Ureter (tissue), 1 donor: Measurements from ENCODE around the gene ANKS6. TPM values are rescaled to one million over a fixed set of nuclear protein-coding genes. Genes with fewer than 3 reads are reported as not detected.

Source experiments
- DNase-seq: peaks from one replicate; pipeline ENCODE4 v3.0.0-alpha.2; 2020; ENCODE audit warnings: low spot score
- total RNA-seq: library from RNA; stranded (reverse); gene quantifications from one replicate; pipeline ENCODE4 v1.2.4, GENCODE V29; 2023
- donor health status: DM: yes; HTN: yes; CAD: no.

The ANKS6 gene
- total RNA-seq, 1 donor from 2014 or later = 38.1 TPM

DNA sequence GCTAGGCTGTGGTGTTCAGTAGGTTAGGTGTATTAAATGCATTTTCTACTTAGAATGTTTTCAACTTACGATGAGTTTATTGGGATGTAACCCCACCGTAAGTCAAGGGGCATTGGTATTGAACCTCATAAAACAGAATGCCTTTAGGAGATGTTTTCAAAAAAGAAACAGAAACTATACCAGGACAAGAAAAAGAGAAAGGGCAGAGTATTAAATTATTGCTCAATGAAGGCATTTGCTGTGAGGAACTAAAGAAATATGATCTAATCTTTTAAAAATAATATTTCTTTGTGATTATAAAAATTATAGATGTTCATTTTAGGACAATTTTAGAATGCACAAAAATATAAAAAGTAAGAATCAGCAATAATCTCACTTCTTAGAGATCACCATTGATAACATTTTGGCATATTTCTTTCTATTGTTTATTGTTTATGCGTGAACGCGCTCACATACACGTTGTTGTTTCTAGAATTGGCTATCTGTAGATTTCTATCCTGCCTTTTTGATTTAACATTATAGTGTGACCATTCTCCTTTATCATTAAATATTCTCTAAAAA, 19.1 kb upstream of the ANKS6 start:
- DNase-seq = no peak

- no peak for DNase-seq
Measured at GRCh38 chr9:98811051-98811650, 14.8 kb upstream of the ANKS6 start.

- no peak for DNase-seq
Measured at GRCh38 chr9:98810102-98810842, 13.9 kb upstream of the ANKS6 start.

DNA sequence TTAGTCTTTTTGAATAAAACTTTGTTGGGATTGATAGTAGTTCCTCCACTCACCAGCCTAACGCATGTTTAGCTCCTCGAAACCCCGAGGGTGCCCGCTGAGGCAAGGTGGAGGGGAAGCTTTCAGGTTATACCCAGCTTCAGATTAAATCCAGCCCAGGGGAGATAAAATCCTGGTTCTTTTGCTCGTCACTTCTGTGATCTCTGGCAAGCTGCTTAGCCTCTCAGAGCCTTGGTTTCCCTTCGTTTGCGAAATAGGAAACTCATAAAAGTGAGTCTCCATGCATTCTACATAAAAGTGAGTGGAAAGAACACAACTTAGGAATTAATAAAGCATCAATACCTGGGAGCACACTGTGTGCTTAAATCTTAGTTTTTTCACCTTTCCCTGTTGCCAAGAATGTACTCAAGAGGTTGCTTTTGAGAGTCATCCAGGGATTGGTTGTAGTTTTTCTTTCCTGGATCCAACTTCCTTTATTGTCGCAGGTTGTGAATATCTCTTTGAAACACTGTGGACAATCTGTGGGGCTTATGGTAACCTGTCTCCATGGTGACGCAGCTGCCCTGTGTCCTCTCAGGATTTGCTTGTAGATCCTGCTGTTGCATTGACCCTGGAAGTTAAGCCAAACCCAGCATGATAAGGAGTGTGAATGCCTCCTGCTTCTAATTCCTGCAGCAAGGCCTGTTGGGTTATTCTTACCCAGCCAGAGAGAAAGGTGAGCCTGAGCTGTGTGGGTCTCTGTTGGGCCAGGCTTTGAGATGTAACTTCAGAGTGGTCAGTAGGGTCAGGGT, 13.2 kb upstream of the ANKS6 start:
- DNase-seq = no peak

GRCh38 chr9:98808875-98809274, 12.5 kb upstream of the ANKS6 start:
- no peak for DNase-seq

- DNase-seq = peak; percentile 82
Measured at GRCh38 chr9:98808411-98808815, 12.1 kb upstream of the ANKS6 start.

DNA sequence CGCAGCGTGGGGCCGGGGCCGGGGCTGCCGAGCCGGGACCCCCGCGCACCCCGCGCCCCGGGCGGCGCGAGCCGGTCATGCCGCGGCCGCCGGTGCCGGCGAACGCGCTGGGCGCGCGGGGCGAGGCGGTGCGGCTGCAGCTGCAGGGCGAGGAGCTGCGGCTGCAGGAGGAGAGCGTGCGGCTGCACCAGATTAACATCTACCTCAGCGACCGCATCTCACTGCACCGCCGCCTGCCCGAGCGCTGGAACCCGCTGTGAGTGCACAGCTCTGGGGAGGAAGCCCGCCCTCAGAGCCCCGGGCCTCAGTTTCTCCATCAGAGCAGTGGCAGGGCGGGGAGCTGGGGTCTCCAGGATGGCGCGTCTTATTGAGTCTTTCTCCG, 11.4 kb upstream of the ANKS6 start:
- no peak for DNase-seq

GRCh38 chr9:98807070-98807813, 10.9 kb upstream of the ANKS6 start, which contains the start of gene GALNT12:
Gene GALNT12, plus strand, starts transcription at chr9:98807670. Its CDS starts 29 bp downstream, at chr9:98807699.
- DNase-seq = no peak

DNA sequence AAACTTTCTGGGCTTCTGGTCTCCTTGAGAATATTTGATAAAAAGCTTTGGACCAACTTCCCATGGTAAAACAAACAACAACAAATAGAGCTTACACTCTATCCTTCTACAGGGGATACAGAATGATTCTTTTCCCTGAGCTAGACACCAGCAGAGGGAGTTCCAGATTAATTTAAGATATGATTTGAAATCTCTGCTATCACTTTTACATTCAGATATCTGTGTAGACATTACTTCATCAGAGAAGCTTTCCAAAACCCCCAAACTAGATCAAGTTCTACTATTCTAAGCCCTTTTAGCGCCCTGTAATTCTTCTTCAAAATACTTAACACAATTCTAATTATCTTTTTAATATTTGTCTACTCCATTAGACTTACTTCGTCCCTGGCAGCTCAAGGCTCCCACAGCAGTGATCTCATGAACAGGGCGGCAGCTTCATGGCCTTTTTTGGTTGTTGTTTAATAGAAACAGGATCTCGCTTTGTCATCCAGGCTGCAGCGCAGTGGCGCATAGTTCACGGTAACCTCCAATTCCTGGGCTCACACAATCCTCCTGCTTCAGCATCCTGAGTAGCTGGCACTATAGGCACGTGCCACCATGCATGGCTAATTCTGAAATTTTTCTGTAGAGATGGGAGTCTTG, 10.2 kb upstream of the ANKS6 start:
- DNase-seq = no peak

- no peak for DNase-seq
Measured at GRCh38 chr9:98805506-98806272, 9.3 kb upstream of the ANKS6 start.

DNA sequence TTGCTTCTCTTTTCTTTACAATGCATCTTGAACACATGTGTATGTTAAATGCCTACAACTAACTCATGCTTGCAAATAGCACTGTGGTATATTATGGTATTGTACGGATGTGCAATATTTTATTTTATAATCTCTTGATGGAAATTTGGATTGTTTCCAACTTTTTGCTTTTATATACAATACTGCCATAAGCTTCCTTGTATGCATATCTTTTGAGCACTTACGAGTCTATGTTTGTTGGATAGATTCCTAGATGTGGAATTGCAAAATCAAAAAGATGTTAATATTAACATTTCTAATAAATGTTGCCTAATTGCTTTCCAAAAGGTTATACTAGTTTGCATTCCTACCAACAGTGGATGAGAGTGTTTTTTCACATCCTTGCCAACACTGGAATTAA, 7.7 kb upstream of the ANKS6 start:
- DNase-seq = no peak

- DNase-seq = no peak
Measured at GRCh38 chr9:98801969-98802371, 5.6 kb upstream of the ANKS6 start.

DNA sequence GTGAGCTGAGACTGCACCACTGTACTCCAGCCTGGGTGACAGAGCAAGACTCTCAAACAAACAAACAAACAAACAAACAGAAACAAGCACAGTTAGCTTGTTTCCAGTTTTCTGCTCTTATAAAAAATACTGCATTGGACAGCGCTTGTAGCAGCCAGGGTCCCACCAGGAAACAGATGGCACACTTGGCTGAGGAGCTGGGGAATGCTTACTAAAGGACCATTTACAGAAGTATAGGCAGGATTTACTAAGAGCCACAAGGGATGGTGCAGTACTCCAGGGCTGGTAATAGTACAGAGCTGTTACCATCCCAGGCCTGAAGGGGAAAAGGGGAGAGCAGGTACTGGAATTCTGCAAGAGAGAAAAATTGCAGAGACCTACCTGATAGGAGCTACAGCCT, 5.2 kb upstream of the ANKS6 start:
- DNase-seq = no peak

GRCh38 chr9:98798254-98798653, 1.9 kb upstream of the ANKS6 start:
- no peak for DNase-seq

GRCh38 chr9:98797491-98797890, 1.1 kb upstream of the ANKS6 start:
- peak; percentile 35 for DNase-seq

GRCh38 chr9:98795970-98796363, 388 bp downstream of the ANKS6 start:
- DNase-seq = peak; percentile 43

DNA sequence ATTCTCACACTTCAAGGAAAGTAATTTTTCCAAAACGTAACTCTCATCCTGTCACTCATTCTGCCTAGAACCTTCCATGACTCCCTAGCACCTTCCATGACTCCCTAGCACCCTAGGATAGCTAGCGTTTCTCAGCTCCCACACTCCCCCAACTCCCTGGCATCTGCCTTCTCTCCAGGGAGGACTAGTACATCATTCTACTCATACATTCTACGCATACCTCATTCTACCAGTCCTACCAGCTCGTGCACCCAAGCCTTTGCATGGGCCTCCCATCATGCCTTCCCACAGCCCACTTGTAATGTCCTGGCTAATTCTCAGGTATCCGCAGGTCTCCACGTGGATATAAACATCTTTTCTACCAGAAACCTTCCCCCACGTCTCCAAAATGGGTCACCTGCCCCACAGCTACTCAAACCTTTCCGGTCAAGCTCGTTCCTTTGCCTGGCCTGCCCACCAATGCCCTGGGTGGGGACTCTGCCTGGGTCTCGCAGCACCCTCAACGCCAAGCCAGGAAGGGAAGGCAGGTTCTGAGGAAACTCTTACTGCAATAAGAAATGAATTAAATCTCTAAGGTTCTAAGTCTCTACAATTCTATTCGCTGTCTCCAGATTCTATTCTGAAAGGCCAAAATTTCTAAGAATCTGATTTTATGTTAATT, 930 bp downstream of the ANKS6 start:
- peak; percentile 44 for DNase-seq

- DNase-seq = peak; percentile 29
Measured at GRCh38 chr9:98794802-98795201, 1.6 kb downstream of the ANKS6 start.

DNA sequence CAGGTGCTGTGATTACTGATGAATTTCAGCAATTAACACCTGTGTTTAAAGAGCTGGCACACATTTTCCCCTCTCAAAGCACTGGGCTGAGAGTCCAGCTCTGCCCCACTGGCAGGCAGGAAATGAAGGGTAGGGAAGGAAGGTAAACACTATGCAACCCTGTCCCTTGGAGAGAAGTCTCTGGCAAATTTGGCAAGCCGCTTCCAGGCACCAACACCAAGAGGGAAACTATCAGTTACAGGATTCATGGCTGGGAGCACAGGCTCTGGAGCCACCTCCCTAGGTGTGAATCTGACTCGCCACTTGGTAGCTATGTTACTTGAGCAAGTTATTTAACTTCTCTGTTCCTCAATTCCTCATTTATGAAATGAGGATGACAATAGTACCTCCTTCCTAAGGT, 3.3 kb downstream of the ANKS6 start:
- DNase-seq = peak; percentile 29
